PC-9 (cell line): ENCODE measurements around the gene LRRTM4.

Experiments used
- EZH2 ChIP-seq: fragments of 200-600 bp; sonication (generic); IDR thresholded peaks from 2 replicates; pipeline ENCODE4 v1.8.0; 2017; ENCODE audit warnings: antibody characterized with exemption, low read depth
- TF ChIP-seq, protein P1 (sequence below): fragments of 200-600 bp; sonication (generic); conservative IDR thresholded peaks from 2 replicates; pipeline ENCODE4 v1.6.1; 2017; ENCODE audit warnings: mixed run types, antibody characterized with exemption, mild to moderate bottlenecking, moderate library complexity

- TF ChIP-seq, protein P1, sequence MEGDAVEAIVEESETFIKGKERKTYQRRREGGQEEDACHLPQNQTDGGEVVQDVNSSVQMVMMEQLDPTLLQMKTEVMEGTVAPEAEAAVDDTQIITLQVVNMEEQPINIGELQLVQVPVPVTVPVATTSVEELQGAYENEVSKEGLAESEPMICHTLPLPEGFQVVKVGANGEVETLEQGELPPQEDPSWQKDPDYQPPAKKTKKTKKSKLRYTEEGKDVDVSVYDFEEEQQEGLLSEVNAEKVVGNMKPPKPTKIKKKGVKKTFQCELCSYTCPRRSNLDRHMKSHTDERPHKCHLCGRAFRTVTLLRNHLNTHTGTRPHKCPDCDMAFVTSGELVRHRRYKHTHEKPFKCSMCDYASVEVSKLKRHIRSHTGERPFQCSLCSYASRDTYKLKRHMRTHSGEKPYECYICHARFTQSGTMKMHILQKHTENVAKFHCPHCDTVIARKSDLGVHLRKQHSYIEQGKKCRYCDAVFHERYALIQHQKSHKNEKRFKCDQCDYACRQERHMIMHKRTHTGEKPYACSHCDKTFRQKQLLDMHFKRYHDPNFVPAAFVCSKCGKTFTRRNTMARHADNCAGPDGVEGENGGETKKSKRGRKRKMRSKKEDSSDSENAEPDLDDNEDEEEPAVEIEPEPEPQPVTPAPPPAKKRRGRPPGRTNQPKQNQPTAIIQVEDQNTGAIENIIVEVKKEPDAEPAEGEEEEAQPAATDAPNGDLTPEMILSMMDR, result no peak
- no peak for TF ChIP-seq EZH2
Observed at GRCh38 chr2:76895469-76895868, 626.7 kb downstream of the LRRTM4 start.
